Activated B cell treated with CpG ODN at 0.5 μM for 24 hours (primary cell): ENCODE measurements around the gene SHROOM4. TPM values are rescaled to one million over a fixed set of nuclear protein-coding genes. Genes with fewer than 3 reads are reported as not detected.

ENCODE experiments used
- ATAC-seq: fragments of 200-7000 bp; cut with Tn5 transposase; one replicate; pipeline ENCODE4 v1.10.0; 2021; ENCODE audit warnings: low read depth, mild to moderate bottlenecking, moderate library complexity
- CTCF ChIA-PET: fragments of 350-600 bp; sonication (Branson Sonifier 250); formaldehyde crosslinking; loops from one replicate; lab custom pipeline; 2021; ENCODE audit warnings: antibody characterized with exemption; lab: Charles Lee
- POLR2A ChIA-PET: fragments of 350-600 bp; sonication (Branson Sonifier 250); formaldehyde crosslinking; loops from one replicate; lab custom pipeline; 2021; ENCODE audit warnings: antibody characterized with exemption; lab: Charles Lee
- DNase-seq: peaks from one replicate; pipeline ENCODE4 v3.0.0; 2022
- H3K27ac Mint-ChIP-seq: one replicate; pipeline ENCODE4 v1.8.0; 2020; ENCODE audit warnings: mixed read lengths
- H3K27me3 Mint-ChIP-seq: one replicate; pipeline ENCODE4 v1.8.0; 2021; ENCODE audit warnings: mixed read lengths
- H3K36me3 Mint-ChIP-seq: one replicate; pipeline ENCODE4 v1.8.0; 2021; ENCODE audit warnings: low read depth, mixed read lengths
- H3K4me1 Mint-ChIP-seq: one replicate; pipeline ENCODE4 v1.8.0; 2021; ENCODE audit warnings: mixed read lengths
- H3K4me3 Mint-ChIP-seq: one replicate; pipeline ENCODE4 v1.8.0; 2020; ENCODE audit warnings: mild to moderate bottlenecking, mixed read lengths
- H3K9me3 Mint-ChIP-seq: one replicate; pipeline ENCODE4 v1.8.0; 2020; ENCODE audit warnings: mixed read lengths
- intact Hi-C: fragments of 100-400 bp; cut with micrococcal nuclease; formaldehyde crosslinking; loops from one replicate; pipeline ENCODE4 v1.15.1; 2024
- total RNA-seq: library from RNA; stranded (reverse); gene quantifications from 2 replicates; pipeline ENCODE4 v1.2.3, GENCODE V29; 2022
- TF ChIP-seq, protein P1 (sequence below): fragments of 200-600 bp; IDR thresholded peaks from one replicate; pipeline ENCODE4 v1.8.0; 2022; ENCODE audit warnings: antibody characterized with exemption, mild to moderate bottlenecking

SHROOM4 gene
- total RNA-seq, 1 donor from 2014 or later: not detected

GRCh38 chrX:50705042-50705441 lies 109.0 kb downstream of the SHROOM4 start:
- Mint-ChIP-seq H3K27ac (no peak overlapping the region), H3K4me1 (no peaks in the 10 kb centered on the region), H3K36me3 (no peaks in the 10 kb centered on the region), H3K9me3 (no peaks in the 10 kb centered on the region), H3K27me3 (peaks cover 2% of the 10 kb centered on the region), H3K4me3 (no peak overlapping the region)
- TF ChIP-seq, protein P1, sequence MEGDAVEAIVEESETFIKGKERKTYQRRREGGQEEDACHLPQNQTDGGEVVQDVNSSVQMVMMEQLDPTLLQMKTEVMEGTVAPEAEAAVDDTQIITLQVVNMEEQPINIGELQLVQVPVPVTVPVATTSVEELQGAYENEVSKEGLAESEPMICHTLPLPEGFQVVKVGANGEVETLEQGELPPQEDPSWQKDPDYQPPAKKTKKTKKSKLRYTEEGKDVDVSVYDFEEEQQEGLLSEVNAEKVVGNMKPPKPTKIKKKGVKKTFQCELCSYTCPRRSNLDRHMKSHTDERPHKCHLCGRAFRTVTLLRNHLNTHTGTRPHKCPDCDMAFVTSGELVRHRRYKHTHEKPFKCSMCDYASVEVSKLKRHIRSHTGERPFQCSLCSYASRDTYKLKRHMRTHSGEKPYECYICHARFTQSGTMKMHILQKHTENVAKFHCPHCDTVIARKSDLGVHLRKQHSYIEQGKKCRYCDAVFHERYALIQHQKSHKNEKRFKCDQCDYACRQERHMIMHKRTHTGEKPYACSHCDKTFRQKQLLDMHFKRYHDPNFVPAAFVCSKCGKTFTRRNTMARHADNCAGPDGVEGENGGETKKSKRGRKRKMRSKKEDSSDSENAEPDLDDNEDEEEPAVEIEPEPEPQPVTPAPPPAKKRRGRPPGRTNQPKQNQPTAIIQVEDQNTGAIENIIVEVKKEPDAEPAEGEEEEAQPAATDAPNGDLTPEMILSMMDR: no peak
- no peak for ATAC-seq
- POLR2A ChIA-PET: no interaction called here
- CTCF ChIA-PET: no interaction called here
- no peak for DNase-seq
- intact Hi-C loops: no loop called here

- Mint-ChIP-seq H3K4me3 (no peak overlapping the region), H3K27me3 (peaks cover 2% of the 10 kb centered on the region), H3K36me3 (no peaks in the 10 kb centered on the region), H3K9me3 (no peaks in the 10 kb centered on the region), H3K4me1 (no peaks in the 10 kb centered on the region), H3K27ac (no peak overlapping the region)
- TF ChIP-seq, protein P1: no peak
- ATAC-seq (no peak), DNase-seq (no peak)
- ChIA-PET CTCF (no interaction called here), POLR2A (no interaction called here)
- intact Hi-C loops: no loop called here
Measured at GRCh38 chrX:50704360-50704759, 109.6 kb downstream of the SHROOM4 start.

DNA sequence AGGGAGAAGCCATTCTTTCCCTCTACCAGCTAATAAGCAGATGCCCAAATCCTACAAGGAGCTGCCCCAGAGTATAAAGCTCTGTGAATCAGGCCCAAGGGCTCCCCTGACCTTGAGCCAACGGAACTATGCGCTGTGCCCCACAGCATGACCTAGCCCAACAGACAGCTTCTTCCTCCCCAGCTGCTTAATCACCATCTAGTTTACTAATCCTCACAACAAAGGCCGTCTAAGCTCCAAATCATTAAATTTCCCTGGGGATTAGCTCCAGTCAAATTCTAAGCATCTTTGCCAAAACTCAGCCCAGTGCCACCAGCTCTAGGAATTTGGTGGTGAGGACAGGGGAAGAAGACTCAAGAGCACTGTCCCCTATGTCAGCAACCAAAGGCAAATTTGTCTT lies 113.1 kb downstream of the SHROOM4 start:
- H3K4me3 Mint-ChIP-seq: no peak overlapping the region
- DNase-seq (no peak), ATAC-seq (no peak)
- intact Hi-C loops: no loop called here
- H3K9me3 Mint-ChIP-seq: no peaks in the 10 kb centered on the region
- H3K27ac Mint-ChIP-seq: no peak overlapping the region
- TF ChIP-seq, protein P1: no peak
- H3K36me3 Mint-ChIP-seq: no peaks in the 10 kb centered on the region
- ChIA-PET CTCF (interaction anchor here (1.1 kb wide), 1 partner anchor 10 kb away, joined by 3 read pairs; no protein-coding TSS in a partner anchor), POLR2A (no interaction called here)
- no peaks in the 10 kb centered on the region for H3K4me1 Mint-ChIP-seq
- H3K27me3 Mint-ChIP-seq: peaks cover 4% of the 10 kb centered on the region

GRCh38 chrX:50698944-50699343 lies 115.0 kb downstream of the SHROOM4 start:
- H3K27ac Mint-ChIP-seq: no peak overlapping the region
- no peaks in the 10 kb centered on the region for H3K9me3 Mint-ChIP-seq
- H3K27me3 Mint-ChIP-seq: peaks cover 4% of the 10 kb centered on the region
- H3K4me3 Mint-ChIP-seq: no peak overlapping the region
- TF ChIP-seq, protein P1: no peak
- no peaks in the 10 kb centered on the region for H3K36me3 Mint-ChIP-seq
- DNase-seq (no peak), ATAC-seq (no peak)
- ChIA-PET CTCF (no interaction called here), POLR2A (no interaction called here)
- intact Hi-C loops: loop anchor here (5.0 kb wide), 1 partner anchor 52 kb away; no protein-coding TSS in a partner anchor
- H3K4me1 Mint-ChIP-seq: no peaks in the 10 kb centered on the region

DNA sequence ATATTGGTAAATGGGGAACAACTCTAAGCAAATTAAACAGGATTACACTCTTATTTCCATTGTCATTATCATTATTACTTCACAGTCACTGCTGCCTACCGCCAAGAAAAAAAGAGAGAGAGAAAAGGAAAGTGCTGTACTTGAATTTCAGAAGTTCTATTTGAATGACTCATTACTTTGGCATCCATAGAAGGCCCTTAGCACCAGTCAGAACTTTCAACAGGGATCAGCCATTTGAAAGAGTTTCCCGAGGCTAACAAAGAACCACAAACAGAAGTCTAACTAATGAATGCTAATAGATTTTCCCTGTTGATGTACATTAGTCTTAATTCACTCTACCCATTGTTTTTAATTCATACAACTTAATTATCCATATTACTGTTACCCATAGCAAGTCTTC lies 116.3 kb downstream of the SHROOM4 start:
- Mint-ChIP-seq H3K27me3 (peaks cover 4% of the 10 kb centered on the region), H3K9me3 (no peaks in the 10 kb centered on the region), H3K4me1 (no peaks in the 10 kb centered on the region), H3K27ac (no peak overlapping the region), H3K4me3 (no peak overlapping the region), H3K36me3 (no peaks in the 10 kb centered on the region)
- ATAC-seq (no peak), DNase-seq (no peak)
- TF ChIP-seq, protein P1: no peak
- CTCF ChIA-PET: no interaction called here
- POLR2A ChIA-PET: no interaction called here
- intact Hi-C loops: loop anchor here (5.0 kb wide), 1 partner anchor 50 kb away; no protein-coding TSS in a partner anchor
